Measurements from ENCODE around the gene KRTAP5-11.
"Not testable (repeated sequence)": the region's sequence is repeated elsewhere in the genome, so short reads cannot be mapped to it uniquely, and the experiment has no call there.

- TF ChIP-seq, protein P1, sequence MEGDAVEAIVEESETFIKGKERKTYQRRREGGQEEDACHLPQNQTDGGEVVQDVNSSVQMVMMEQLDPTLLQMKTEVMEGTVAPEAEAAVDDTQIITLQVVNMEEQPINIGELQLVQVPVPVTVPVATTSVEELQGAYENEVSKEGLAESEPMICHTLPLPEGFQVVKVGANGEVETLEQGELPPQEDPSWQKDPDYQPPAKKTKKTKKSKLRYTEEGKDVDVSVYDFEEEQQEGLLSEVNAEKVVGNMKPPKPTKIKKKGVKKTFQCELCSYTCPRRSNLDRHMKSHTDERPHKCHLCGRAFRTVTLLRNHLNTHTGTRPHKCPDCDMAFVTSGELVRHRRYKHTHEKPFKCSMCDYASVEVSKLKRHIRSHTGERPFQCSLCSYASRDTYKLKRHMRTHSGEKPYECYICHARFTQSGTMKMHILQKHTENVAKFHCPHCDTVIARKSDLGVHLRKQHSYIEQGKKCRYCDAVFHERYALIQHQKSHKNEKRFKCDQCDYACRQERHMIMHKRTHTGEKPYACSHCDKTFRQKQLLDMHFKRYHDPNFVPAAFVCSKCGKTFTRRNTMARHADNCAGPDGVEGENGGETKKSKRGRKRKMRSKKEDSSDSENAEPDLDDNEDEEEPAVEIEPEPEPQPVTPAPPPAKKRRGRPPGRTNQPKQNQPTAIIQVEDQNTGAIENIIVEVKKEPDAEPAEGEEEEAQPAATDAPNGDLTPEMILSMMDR (IDR thresholded peaks at IDR 0.05; ENCODE audit: poor library complexity, severe bottlenecking): peak; percentile 54
- TF ChIP-seq SMC3 (conservative IDR thresholded peaks at IDR 0.05; ENCODE audit: poor library complexity): peak; percentile 39
- TF ChIP-seq EZH2 (IDR thresholded peaks at IDR 0.05; ENCODE audit: borderline replicate concordance, insufficient read depth, low read length, poor library complexity, severe bottlenecking); TAF1 (IDR thresholded peaks at IDR 0.05; ENCODE audit: low read depth); MXI1 (conservative IDR thresholded peaks at IDR 0.05; ENCODE audit: poor library complexity, severe bottlenecking): not testable (repeated sequence)
These were observed 22.3 kb upstream of the KRTAP5-11 start for GRCh38 chr11:71604798-71605488.

Measured in neural cell (in vitro differentiated cells).